Activated T-cell treated with anti-CD3 and anti-CD28 coated beads for 24 hours (primary cell): Measurements from ENCODE around the gene POPDC3.
"Not testable (repeated sequence)": the region's sequence is repeated elsewhere in the genome, so short reads cannot be mapped to it uniquely, and the experiment has no call there.

ENCODE experiments used
- DNase-seq: peaks from one replicate; pipeline ENCODE4 v3.0.0-alpha.2; 2020; ENCODE audit warnings: low read depth

The POPDC3 gene

DNA sequence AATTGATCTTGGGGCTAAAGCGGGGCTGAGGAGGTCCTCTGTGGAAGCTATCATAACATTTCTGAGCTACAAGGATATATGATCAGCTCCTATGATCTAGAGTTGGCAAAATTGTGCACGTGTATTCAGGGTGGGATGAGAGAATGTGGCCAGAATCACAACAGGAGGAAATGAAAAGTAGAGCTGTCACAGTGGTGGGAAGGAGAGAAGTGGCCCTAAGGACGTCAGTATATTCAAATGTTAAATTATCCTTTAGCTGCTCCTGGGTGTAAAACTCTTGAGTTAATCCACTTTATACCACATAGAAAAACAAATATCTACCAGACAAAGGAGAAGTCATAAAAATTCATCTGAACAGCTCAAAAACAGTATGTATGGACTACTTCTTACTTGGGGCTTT, 14.8 kb upstream of the POPDC3 start:
- DNase-seq, result no peak

DNA sequence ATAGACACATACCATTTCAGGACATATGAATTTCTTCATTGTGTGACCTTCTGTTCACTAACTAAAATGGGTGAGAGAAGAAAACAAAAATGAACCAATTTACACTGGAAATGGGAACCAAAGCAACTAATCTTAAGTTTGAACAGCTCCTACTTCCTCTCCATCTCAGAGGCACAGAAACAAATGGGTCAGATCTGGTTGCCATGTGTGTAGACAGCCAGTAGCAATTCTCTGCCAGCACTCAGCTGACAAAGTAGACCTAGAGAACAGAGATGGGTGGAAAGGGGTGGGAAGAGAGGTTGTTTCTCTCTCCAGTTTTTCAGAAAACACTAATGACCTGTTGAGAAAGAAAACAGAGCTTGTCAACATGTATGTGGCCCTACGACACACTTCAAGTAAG, 14.3 kb upstream of the POPDC3 start:
- DNase-seq, result no peak

DNA sequence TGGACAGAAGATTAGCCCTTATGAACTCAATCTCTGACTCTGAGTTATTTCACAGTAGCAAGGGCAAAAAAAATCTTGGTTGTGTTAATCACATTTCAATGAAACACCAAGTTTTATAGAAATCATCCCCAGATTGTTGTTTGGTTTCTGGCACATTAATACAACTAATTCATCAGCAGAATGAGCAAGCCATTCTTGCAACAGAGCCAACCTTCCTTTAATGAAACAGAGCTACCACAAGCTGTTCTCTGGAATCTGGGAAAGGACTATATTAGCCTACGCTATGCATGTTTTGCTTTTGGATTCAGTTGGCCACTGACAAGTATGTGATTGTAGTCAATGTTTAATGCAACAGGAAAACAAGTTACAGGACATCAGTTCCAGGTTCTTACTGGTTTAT, 13.8 kb upstream of the POPDC3 start:
- DNase-seq, result no peak

DNA sequence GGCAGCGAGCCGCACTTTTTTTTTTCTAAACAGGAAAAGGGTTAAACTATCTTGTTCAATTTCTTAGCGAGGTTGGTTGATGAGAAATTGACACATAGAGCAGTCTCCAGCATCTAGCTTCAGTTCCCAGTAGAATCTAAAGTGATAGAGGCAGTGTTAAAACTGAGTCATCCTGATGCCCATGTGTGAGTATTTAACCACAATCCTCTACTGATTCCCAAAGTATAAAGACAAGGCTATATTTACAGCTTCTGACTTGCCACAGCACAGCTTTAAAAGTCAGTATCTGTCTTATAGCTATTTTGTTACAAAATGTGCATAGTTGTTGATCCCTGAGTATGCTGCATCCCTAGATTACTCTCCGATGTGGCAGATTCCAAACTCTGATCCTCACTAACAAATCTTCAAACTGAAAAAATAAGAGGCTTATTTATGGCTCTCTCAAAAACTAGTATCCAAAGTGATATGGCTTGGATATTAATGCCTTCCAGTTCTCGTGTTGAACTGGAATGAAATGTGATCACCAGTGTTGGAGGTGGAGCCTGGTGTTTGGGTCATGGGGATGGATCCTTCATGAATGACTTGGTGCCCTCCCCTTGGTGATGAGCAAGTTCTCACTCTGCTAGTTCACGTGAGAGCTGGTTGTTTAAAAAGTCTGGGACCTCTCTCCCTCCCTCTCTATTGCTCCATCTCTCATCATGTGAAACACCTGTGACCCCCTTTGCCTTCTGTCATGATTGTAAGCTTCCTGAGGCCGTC, 13.1 kb upstream of the POPDC3 start:
- no peak for DNase-seq

DNA sequence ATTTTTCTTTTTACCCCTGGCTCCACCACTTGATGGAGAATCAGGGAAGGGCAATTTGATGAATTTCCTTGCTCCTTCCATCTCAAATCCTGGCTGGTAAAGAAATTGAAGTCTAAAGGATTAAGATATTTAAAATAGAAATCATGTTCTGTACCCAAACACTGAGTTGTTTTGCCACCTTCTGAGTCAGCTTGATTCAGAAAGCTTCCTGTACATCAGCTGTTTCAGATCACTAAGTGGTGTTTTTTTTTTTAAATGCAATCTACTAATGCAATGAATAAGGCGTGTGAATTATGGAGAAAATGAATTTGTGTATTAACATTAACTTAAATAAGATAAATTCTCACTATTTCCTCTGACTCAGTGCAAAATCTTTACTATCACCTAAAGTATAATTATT, 11.5 kb upstream of the POPDC3 start:
- no peak for DNase-seq

DNA sequence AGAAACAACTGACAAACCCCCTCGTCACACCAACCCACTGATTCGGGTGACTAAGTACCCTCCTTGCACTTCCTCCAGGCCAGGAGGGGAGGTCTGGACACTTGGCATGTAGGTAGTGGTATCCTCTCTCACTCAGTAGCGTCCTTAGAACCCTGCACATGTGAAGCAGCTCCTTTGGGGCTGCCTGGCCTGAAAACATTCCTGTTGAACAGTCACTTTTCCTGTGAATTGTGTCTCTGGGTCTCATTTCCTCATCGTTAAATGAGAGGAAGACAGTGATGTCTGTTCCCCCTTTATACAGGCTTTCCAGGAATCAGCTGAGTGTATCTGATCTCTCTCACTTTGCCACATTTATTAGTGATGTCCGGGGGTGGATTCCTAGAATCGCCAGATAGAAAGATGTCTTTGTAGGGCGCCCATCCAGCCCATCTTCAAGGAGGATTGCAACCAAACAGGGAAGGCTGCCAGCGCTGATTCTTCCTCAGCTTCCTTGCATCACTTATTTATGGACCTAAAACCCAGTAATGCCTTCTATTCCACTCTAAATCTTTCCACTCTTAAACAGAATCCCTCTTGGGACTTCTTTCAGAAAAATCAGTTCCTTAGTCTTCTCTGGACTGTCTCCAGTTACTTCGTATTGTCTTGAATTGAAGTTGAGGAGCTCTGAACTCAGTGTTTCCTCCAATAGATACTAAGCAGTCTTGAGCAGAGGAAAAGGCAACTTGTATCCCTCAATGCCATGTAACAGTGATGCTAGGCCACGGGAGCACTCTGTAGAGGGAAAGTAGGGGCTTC, 9.4 kb upstream of the POPDC3 start:
- DNase-seq, result no peak

DNA sequence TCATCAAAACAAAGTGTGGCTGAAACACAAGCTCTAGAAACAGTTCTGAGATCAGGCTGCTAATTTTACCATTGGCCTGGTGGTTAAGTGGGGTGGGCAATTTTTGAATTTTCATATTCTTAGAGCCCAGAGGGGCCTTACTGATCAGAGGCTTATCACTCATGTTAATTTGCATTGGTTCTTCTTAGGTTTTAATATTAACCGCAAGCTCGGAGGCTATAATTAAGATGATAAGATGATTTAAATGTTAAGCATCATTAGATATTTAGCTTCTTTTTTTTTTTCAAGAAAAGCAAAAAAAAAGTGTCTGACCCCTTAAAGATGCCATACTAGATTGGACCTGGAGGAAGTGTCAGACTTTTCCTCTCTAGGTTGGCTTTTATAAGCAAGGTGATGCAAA, 8.4 kb upstream of the POPDC3 start:
- no peak for DNase-seq

DNA sequence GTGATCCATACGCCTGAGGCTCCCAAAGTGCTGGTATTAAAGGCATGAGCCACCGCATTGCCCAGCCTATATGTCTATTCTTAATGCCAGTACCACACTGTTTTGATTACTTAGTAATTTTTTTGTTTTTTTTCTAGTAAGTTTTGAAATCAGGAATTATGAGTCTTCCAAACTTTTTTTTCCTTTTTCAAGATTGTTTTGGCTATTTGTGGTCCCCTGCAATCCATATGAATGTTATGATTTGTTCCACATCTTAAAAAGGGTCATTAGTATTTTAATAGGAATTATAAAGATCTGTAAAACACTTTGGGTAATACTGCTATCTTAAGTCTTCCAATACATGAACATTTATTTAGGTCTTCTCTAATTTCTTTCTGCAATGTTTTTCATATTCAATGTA, 6.8 kb upstream of the POPDC3 start:
- DNase-seq, result no peak

DNA sequence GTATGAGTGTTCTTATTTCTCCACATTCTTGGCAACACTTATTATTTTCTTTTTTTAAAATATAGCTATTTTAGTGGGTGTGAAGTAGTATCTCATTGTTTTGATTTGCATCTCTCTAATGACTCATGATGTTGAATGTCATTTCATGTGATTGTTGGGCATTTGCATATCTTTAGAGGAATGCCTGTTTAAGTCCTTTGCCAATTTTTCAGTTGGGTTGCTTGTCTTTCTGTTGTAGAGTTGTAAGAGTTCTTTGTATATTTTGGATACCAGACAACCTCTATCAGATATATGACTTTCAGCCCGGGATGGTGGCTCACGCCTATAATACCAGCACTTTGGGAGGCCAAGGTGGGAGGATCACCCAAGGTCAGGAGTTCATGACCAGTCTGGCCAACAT, 5.1 kb upstream of the POPDC3 start:
- DNase-seq, result no peak

DNA sequence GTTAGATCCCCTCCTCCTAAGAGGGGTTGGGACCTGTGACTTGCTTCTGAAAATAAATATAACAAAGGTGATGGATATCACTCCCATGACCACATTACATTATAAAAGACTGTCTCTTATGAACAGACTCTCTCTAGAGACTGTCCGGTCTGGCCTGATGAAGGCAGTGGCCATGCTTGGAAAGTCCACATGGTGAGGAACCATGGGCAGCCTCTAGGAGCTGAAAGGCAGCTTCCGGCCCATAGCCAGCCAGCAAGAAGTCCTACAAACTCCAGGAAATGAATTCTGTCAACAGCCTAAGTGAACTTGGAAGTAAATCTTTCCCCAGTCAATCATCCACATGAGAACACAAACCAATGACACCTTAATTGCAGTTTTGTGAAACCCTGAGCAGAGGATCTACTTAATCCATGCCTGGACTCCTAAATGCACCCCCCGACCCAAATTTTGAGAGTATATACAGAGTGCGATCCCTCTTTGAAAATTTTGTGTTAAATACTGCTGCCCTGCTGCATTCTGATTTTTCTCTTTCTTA, 2.2 kb upstream of the POPDC3 start:
- no peak for DNase-seq

DNA sequence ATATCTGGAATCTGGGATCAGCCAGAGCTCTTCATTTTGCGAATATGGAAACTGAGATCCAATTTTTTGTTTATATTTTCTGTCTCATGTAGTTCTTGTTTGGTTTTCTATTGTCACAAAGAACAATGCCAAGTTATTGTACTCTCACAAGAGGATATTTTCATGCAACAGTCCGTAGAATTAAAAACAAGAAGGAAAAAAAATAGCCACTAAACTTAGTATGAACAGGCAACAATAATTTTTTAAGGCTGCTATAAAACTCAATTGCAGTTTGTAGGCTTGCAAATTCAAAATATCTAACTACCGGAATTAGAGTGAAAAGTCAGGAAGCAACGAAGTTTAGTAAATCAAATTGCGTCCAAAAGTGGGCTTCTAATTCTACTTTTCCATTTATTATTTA, 1.2 kb downstream of the POPDC3 start:
- no peak for DNase-seq

DNA sequence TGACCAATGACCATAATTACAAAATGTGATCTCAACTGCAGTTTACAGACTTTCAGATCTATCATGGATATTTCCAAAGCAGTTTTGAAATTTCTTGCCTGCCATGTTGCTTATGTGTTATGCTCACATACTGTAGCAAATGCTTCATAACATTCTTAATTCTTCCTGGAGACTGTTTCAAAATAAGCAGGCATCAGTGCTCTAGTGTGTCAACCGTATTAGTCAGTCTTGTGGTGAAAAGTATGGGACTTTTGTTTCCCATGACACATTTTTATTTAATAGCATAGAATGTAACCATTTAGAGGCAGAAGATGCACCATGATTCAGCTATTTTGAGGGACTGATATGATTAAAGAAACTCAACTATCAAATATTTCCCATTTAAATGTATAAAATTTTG, 1.7 kb downstream of the POPDC3 start:
- no peak for DNase-seq

DNA sequence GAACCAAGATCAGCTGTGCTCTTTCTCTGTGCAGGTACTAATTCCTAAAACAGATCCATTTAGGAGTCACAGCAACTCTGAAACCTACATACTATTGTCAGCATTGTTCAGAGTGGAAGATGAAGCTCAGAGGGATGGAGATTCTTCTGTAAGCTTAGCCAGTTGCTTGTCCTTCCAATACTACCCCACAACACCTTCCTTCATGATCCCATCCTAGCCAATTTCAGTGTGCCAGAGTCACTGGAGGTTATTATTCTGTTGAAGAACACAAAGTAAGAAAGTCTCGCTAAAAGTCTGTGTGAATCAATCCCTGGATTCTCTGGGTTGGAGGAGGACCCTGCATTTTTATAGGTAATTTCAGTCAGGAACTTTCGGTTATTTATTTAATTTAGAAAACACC, 2.3 kb downstream of the POPDC3 start:
- DNase-seq, result no peak

DNA sequence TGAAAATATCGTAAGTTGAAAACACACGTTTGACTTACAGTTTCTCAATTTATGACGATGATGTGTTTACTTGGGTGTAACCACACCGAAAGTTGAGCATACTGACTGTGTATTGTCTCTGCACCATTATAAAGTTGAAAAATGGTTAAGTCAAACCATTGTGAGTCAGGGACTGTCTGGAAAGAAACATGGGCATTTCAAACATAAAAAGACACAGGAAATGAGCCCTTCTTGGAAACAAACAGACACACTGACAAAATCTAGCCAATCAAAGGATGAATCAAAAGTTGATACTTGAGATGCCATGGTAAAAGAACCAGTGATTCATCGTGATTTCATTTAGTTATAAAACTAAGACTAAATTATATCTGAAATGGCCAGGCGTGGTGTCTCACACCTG, 5.3 kb downstream of the POPDC3 start:
- DNase-seq, result no peak

DNA sequence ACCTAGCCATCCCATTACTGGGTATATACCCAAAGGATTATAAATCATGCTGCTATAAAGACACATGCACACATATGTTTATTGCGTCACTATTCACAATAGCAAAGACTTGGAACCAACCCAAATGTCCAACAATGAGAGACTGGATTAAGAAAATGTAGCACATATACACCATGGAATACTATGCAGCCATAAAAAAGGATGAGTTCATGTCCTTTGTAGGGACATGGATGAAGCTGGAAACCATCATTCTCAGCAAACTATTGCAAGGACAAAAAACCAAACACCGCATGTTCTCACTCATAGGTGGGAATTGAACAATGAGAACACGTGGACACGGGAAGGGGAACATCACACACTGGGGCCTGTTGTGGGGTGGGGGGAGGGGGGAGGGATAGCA, 7.3 kb downstream of the POPDC3 start:
- not testable (repeated sequence) for DNase-seq

DNA sequence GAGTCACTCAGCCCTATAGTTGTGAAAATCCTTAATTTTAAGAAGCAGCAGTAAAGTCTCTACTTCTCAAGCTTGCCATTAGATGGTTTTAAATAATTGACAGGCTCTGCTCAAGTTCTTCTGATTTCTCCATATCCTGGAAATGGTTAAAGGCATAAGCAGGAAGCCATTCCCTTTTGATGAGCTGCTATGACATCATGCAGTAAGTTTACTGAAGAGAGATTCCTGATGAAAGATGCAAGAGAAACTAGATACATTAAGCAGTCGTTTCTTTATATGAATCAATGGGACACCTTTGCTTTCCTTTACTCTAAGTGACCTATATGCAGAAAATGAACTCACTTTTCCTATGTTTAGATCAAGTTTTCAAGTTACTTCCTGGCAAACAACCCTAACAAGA, 9.8 kb downstream of the POPDC3 start:
- DNase-seq, result no peak

DNA sequence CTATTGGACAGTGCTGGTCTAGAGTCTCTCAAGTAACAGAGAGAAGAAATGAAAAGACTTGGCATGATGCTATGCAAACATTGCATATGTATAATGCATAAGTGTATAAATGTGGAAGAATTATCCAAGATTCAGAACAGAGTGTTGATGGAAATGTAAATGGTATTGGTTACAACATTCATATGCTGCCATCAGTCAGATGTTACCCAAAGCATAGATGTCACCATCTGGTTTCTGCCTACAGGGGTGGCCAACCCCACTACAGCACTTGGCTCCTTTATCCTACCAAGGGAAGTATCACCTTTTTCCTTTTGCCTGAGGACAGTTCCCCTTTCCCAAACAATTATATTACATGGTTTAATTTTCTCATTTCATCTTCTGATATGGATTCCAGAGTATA, 11.9 kb downstream of the POPDC3 start:
- no peak for DNase-seq

DNA sequence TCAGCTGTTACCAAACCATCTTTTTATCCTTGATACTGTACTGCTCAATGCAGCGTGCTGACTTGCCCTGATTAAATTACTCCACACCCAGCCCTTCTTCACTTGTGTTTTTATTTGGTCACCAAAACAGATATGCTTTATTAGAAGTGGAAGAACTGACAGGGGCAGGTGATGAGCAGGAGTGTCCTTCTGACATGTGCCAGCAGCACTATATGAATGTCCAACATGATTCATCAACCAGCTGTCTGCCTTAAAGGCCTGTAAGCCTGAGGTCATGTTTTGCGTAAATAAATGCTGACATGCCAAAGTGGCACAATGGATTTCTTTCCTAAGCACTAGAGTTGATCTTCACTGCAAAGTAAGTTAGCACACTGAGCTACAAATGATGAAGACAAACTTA, 15.4 kb downstream of the POPDC3 start:
- no peak for DNase-seq

DNA sequence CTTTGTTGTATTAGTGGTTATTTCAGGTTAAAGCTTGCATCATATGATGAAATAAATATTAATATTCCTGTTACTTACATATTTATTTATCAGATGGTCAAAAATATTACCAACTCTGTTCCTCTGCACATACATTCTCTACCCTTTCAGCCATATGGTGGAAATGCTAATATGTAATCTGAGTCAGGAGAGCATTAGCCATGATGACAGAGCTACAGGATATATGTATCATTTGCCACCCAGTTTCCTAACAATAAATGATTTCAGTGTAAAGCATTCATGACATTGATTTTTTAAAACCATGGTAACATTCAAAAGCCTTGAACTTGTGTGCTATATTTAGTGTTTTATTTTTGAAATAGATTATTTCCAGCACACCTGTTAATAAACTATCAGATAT, 16.6 kb downstream of the POPDC3 start:
- DNase-seq, result no peak

DNA sequence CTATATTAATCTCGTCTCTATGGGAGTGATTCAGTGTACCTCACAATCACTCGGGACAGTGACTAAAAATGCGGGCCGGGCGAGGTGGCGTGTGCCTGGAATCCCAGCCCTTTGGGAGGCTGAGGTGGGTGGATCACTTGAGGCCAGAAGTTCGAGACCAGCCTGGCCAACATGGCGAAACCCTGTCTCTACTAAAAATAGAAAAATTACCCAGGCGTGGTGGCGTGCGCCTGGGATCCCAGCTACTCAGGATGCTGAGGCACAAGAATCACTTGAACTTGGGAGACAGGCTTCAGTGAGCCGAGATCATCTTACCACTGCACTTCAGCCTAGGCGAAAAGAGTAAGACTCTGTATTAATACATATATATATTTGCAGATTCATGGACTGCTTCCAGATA, 17.4 kb downstream of the POPDC3 start:
- DNase-seq, result no peak

DNA sequence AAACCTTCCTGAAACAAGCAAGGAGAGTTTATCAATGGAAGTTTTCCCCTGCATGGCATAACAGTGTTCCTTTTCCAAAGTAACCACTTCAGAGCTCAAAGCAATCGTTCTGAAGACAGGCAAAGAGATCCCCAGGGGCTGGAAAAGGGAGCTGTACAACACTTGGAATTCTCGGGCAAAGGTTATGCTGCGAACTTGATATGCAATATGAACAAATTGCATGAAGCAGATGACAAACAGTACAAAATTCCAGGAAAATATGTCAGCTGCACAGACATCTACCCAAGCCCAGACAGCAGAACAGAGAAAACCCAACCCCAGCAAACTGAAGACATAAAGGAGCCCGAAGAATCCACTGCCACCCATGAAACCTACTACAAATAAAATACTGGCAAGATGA, 18.4 kb downstream of the POPDC3 start:
- no peak for DNase-seq

DNA sequence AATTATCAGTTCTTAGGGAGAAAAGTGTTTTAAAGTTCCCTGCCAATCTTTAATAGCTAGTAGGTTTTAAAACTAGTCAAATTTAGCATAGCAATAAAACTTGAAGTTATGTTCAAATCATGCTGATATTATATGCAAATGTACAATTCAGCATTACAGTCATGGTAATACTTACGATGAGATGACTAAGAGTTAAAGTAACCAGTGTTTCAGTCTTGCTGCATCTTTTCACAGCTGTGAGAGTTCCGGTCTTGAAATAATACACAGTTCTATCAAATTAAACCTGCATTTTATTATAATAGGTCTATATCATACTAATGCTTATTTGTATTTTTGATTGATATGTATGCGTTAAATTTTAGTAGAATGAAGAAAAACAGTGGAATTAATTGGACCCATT, 26.1 kb downstream of the POPDC3 start:
- DNase-seq, result no peak

DNA sequence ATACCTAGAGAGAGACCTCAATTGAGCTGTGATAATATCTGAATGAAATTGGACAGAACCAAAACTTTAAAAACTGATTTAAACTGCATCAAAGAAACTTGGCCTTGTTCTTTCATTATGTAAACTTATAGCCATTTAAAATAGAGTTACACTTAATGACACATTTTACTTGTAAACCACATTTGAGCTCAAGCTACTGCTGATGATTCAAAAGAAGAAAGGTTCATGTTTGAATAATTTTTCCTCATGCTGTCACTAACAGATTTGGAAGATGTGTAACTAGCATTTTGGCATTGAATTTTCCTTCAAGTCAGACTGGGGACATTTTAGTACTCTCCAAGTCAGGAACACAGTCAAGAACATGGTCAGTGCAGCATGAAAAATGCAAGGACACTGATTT, 26.9 kb downstream of the POPDC3 start:
- DNase-seq, result no peak

DNA sequence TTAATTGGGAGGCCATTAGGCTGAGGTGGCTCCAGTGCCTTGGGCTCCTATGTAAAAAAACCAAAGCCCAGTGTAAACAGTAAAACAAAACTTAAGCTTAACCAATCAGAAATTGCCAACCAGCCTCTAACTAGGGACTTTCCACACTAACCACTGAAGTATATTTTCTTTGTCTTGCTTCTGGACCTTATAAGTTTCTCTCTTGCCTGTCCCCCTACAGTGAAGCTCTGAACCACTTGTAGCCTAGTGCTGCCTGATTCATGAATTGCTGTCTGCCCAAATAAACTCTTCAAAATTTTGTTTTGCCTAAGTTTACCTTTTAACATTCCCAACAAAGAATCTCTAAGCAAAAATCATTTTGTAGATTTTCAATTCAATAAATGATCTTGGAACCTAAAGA, 28.2 kb downstream of the POPDC3 start:
- no peak for DNase-seq
